Testis (tissue), 2 donors: ENCODE measurements around the gene SHANK2.

Experiments used
- POLR2A ChIP-seq: fragments of 450-650 bp; IDR thresholded peaks from one replicate; pipeline ENCODE4 v1.6.1; 2017; ENCODE audit warnings: antibody characterized with exemption, mild to moderate bottlenecking, moderate library complexity
- TF ChIP-seq, protein P1 (sequence below), 3 experiments: fragments of 450-650 bp in 2 of 3; fragments of 200-600 bp in 1 of 3; sonication (generic) in 1 of 3; IDR thresholded peaks; one replicate each; pipeline ENCODE4 v1.5.1; 2016 to 2019; ENCODE audit warnings: antibody characterized with exemption in 3 of 3, mild to moderate bottlenecking in 2 of 3, moderate library complexity in 1 of 3

DNA sequence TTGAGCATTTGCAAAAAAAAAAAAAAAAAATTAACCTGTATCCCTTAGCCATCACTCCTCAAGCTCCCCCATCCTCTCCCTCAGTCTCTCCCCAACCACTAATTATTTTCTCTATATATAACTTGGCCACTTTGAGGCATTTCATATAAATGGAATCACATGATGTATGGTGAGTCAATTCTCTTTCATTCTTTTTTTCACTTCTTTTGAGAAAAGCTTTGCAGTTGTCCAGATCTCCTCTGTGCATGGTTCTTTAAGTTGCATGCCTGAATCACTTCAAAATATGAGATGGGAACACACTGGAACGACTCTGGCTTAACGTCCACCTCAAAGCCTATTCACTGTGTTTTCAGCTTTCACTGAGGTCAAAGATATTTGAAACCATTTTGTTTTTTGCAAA is 40.7 kb downstream of the SHANK2 start:
- TF ChIP-seq POLR2A = no peak
- TF ChIP-seq, protein P1, sequence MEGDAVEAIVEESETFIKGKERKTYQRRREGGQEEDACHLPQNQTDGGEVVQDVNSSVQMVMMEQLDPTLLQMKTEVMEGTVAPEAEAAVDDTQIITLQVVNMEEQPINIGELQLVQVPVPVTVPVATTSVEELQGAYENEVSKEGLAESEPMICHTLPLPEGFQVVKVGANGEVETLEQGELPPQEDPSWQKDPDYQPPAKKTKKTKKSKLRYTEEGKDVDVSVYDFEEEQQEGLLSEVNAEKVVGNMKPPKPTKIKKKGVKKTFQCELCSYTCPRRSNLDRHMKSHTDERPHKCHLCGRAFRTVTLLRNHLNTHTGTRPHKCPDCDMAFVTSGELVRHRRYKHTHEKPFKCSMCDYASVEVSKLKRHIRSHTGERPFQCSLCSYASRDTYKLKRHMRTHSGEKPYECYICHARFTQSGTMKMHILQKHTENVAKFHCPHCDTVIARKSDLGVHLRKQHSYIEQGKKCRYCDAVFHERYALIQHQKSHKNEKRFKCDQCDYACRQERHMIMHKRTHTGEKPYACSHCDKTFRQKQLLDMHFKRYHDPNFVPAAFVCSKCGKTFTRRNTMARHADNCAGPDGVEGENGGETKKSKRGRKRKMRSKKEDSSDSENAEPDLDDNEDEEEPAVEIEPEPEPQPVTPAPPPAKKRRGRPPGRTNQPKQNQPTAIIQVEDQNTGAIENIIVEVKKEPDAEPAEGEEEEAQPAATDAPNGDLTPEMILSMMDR (IDR thresholded peaks at IDR 0.05) = no peak
